ENCODE data around the gene WIPF3. TPM values are rescaled to one million over a fixed set of nuclear protein-coding genes. Genes with fewer than 3 reads are reported as not detected.

The WIPF3 gene
- total RNA-seq, 2 donors from 2014 or later = 1.6 to 2.3 TPM

- no peaks in the 10 kb centered on the region for H3K27me3 ChIP-seq
- no peak for TF ChIP-seq CTCF (IDR thresholded peaks at IDR 0.05)
- DNase-seq = no peak
Measured at GRCh38 chr7:29818308-29818707, 12.0 kb downstream of the WIPF3 start.

DNA sequence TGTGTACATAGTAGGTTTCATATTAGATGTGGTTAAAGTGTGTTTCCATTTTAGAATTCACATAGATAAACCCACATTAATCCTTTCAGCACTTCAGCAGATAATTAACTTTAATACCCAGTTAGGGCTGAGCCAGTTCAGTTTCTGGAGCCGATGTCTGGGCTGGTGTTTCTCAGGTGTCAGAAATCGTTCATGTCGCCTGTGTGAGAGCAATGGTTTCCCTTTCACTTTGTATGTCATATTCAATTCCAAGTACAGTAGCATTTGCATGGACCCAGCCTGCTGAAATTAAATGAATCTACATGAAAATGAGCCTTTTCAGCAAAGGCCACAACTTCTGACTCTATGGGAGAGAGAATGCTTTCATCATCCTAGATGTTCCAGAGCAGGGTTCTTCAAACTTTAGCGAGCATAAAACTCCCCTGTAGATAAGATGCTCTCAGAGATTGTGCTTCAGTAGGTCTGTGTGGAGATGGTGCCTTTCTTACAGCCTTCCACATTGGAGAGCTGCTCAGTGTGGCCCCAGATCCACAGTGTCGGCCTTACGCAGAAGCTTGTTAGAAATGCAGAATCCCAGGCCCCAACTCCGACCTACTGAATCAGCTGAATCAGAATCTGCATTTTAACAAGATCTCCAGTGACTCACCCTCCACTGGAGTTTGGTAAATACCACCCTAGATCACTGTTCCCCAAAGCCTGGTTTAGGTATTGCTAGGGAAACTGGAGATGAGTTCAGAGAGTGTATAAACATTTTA, 19.6 kb downstream of the WIPF3 start:
- TF ChIP-seq CTCF (IDR thresholded peaks at IDR 0.05) = no peak
- no peaks in the 10 kb centered on the region for H3K36me3 ChIP-seq
- no peak overlapping the region for H3K27ac ChIP-seq
- no peak overlapping the region for H3K9ac ChIP-seq (ENCODE audit: low read depth in 2 of 2, low read length in 2 of 2)
- no peaks in the 10 kb centered on the region for H3K9me3 ChIP-seq
- no peak for DNase-seq
- intact Hi-C loops (cut with DNase I) = no loop called here
- H3K27me3 ChIP-seq = no peaks in the 10 kb centered on the region
- no peak overlapping the region for H3K4me3 ChIP-seq
- H3K4me1 ChIP-seq = no peaks in the 10 kb centered on the region

More at GRCh38 chr7:29818308-29818707, 12.0 kb downstream of the WIPF3 start:
- H3K9me3 ChIP-seq = no peaks in the 10 kb centered on the region
- no peak overlapping the region for H3K27ac ChIP-seq
- H3K4me3 ChIP-seq = no peak overlapping the region
- H3K4me1 ChIP-seq = no peaks in the 10 kb centered on the region
- no peaks in the 10 kb centered on the region for H3K36me3 ChIP-seq
- H3K9ac ChIP-seq (ENCODE audit: low read depth in 2 of 2, low read length in 2 of 2) = no peak overlapping the region
- intact Hi-C loops (cut with DNase I) = no loop called here

DNA sequence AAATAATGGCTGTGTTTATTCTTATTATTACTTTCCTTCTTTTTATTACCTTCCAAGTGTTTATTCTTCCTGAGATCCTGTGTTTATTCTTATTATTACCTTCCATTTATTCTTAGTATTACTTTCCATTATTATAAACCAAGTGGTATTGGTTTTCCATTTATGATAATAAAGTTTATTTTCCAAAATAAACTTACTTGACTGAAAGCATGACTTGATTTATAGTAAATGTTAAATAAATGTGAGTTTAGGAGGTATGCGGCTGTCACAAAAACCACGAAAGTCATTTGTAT, 20.2 kb downstream of the WIPF3 start:
- intact Hi-C loops (cut with DNase I) = no loop called here
- no peak overlapping the region for H3K4me3 ChIP-seq

GRCh38 chr7:29826904-29827303, 20.6 kb downstream of the WIPF3 start:
- Histone ChIP-seq H3K27me3 (no peaks in the 10 kb centered on the region), H3K36me3 (no peaks in the 10 kb centered on the region), H3K9me3 (no peaks in the 10 kb centered on the region), H3K4me1 (no peaks in the 10 kb centered on the region), H3K9ac (ENCODE audit: low read depth in 2 of 2, low read length in 2 of 2) (no peak overlapping the region), H3K27ac (no peak overlapping the region), H3K4me3 (no peak overlapping the region)
- intact Hi-C loops (cut with DNase I) = no loop called here
- no peak for TF ChIP-seq CTCF (IDR thresholded peaks at IDR 0.05)
- no peak for DNase-seq

More for the DNA sequence above, 20.2 kb downstream of the WIPF3 start:
- Histone ChIP-seq H3K4me1 (no peaks in the 10 kb centered on the region), H3K27me3 (no peaks in the 10 kb centered on the region), H3K27ac (no peak overlapping the region), H3K9ac (ENCODE audit: low read depth in 2 of 2, low read length in 2 of 2) (no peak overlapping the region), H3K36me3 (no peaks in the 10 kb centered on the region), H3K9me3 (no peaks in the 10 kb centered on the region)
- no peak for TF ChIP-seq CTCF (IDR thresholded peaks at IDR 0.05)
- no peak for DNase-seq

GRCh38 chr7:29831705-29832104, 25.4 kb downstream of the WIPF3 start:
- Histone ChIP-seq H3K9ac (ENCODE audit: low read depth in 2 of 2, low read length in 2 of 2) (no peak overlapping the region), H3K36me3 (no peaks in the 10 kb centered on the region), H3K9me3 (no peaks in the 10 kb centered on the region), H3K27ac (no peak overlapping the region), H3K4me3 (no peak overlapping the region), H3K27me3 (no peaks in the 10 kb centered on the region), H3K4me1 (no peaks in the 10 kb centered on the region)
- no peak for TF ChIP-seq CTCF (IDR thresholded peaks at IDR 0.05)
- intact Hi-C loops (cut with DNase I) = no loop called here
- no peak for DNase-seq
